Progenitor cell of endocrine pancreas (in vitro differentiated cells): ENCODE results near the gene KNSTRN. TPM values are rescaled to one million over a fixed set of nuclear protein-coding genes. Genes with fewer than 3 reads are reported as not detected.

ENCODE experiments used
- DNase-seq: peaks from one replicate; pipeline ENCODE4 v3.0.0; 2021; ENCODE audit warnings: low spot score; ENCODE audit not compliant: unreplicated experiment
- H3K27ac Mint-ChIP-seq: 2 replicates; pipeline ENCODE4 v1.8.0; 2021; ENCODE audit warnings: mild to moderate bottlenecking, moderate library complexity, mixed read lengths
- H3K27me3 Mint-ChIP-seq: 2 replicates; pipeline ENCODE4 v1.8.0; 2021; ENCODE audit warnings: mixed read lengths
- H3K36me3 Mint-ChIP-seq: 2 replicates; pipeline ENCODE4 v1.8.0; 2022; ENCODE audit warnings: mixed read lengths; ENCODE audit not compliant: insufficient read depth
- H3K4me1 Mint-ChIP-seq: 2 replicates; pipeline ENCODE4 v1.8.0; 2021; ENCODE audit warnings: low read depth, mixed read lengths
- H3K4me3 Mint-ChIP-seq: 2 replicates; pipeline ENCODE4 v1.8.0; 2021; ENCODE audit warnings: low read depth, mild to moderate bottlenecking, moderate library complexity, mixed read lengths
- H3K9me3 Mint-ChIP-seq: 2 replicates; pipeline ENCODE4 v1.8.0; 2021; ENCODE audit warnings: low read depth, mixed read lengths
- total RNA-seq: library from RNA; stranded (reverse); gene quantifications from 2 replicates; pipeline ENCODE4 v1.2.1, GENCODE V29; 2021
- TF ChIP-seq, protein P1 (sequence below): fragments of 200-600 bp; sonication (generic); IDR thresholded peaks from one replicate; pipeline ENCODE4 v1.5.0; 2021; ENCODE audit warnings: antibody characterized with exemption, mild to moderate bottlenecking; ENCODE audit not compliant: unreplicated experiment

Gene KNSTRN
- total RNA-seq, 1 donor from 2014 or later: 44.8 TPM

GRCh38 chr15:40354408-40355171 is 27.9 kb upstream of the KNSTRN start:
- Mint-ChIP-seq H3K4me1 (peaks cover 8% of the 10 kb centered on the region), H3K27ac (no peak overlapping the region), H3K27me3 (peaks cover 52% of the 10 kb centered on the region), H3K4me3 (no peak overlapping the region), H3K36me3 (no peaks in the 10 kb centered on the region), H3K9me3 (no peaks in the 10 kb centered on the region)
- DNase-seq: no peak
- TF ChIP-seq, protein P1, sequence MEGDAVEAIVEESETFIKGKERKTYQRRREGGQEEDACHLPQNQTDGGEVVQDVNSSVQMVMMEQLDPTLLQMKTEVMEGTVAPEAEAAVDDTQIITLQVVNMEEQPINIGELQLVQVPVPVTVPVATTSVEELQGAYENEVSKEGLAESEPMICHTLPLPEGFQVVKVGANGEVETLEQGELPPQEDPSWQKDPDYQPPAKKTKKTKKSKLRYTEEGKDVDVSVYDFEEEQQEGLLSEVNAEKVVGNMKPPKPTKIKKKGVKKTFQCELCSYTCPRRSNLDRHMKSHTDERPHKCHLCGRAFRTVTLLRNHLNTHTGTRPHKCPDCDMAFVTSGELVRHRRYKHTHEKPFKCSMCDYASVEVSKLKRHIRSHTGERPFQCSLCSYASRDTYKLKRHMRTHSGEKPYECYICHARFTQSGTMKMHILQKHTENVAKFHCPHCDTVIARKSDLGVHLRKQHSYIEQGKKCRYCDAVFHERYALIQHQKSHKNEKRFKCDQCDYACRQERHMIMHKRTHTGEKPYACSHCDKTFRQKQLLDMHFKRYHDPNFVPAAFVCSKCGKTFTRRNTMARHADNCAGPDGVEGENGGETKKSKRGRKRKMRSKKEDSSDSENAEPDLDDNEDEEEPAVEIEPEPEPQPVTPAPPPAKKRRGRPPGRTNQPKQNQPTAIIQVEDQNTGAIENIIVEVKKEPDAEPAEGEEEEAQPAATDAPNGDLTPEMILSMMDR: peak; percentile 39

- TF ChIP-seq, protein P1: no peak
- Mint-ChIP-seq H3K4me1 (peaks cover 5% of the 10 kb centered on the region), H3K9me3 (no peaks in the 10 kb centered on the region), H3K27ac (no peak overlapping the region), H3K27me3 (peaks cover 65% of the 10 kb centered on the region), H3K4me3 (no peak overlapping the region), H3K36me3 (no peaks in the 10 kb centered on the region)
- no peak for DNase-seq
Observed at GRCh38 chr15:40355976-40356585, 26.4 kb upstream of the KNSTRN start.

GRCh38 chr15:40357246-40357645 is 25.3 kb upstream of the KNSTRN start:
- peaks cover 73% of the 10 kb centered on the region for H3K27me3 Mint-ChIP-seq
- no peak overlapping the region for H3K27ac Mint-ChIP-seq
- H3K9me3 Mint-ChIP-seq: no peaks in the 10 kb centered on the region

GRCh38 chr15:40357723-40358470 is 24.6 kb upstream of the KNSTRN start, which contains the start of gene DISP2:
DISP2 (plus strand) TSS chr15:40358219; CDS start chr15:40358322, 103 bp downstream.
- peak; percentile 92 for DNase-seq
- Mint-ChIP-seq H3K4me1 (peaks cover 3% of the 10 kb centered on the region), H3K27ac (peak within 1 kb of the TSS; percentile 74), H3K27me3 (peaks cover 74% of the 10 kb centered on the region), H3K4me3 (peak within 1 kb of the TSS; percentile 72), H3K9me3 (no peaks in the 10 kb centered on the region), H3K36me3 (no peaks in the 10 kb centered on the region)
- TF ChIP-seq, protein P1: no peak

More at GRCh38 chr15:40357246-40357645, 25.3 kb upstream of the KNSTRN start:
- no peak for DNase-seq
- Mint-ChIP-seq H3K4me3 (peak overlapping the region; percentile 72), H3K36me3 (no peaks in the 10 kb centered on the region), H3K4me1 (peaks cover 3% of the 10 kb centered on the region)
- TF ChIP-seq, protein P1: no peak
